GM12878 (cell line): ENCODE measurements around the gene GET3.

Experiments used
- ATF2 ChIP-seq: IDR thresholded peaks from 2 replicates; pipeline ENCODE4 v1.6.1; 2012; ENCODE audit warnings: low read length, inconsistent platforms
- EZH2 ChIP-seq: IDR thresholded peaks from 2 replicates; pipeline ENCODE4 v1.6.1; 2012; ENCODE audit warnings: low read depth, mild to moderate bottlenecking, control low read depth, inconsistent platforms, low read length, borderline replicate concordance; ENCODE audit not compliant: control insufficient read depth
- HDAC2 ChIP-seq: fragments of 200-600 bp; sonication (generic); IDR thresholded peaks from 2 replicates; pipeline ENCODE4 v1.6.1; 2017
- HDGF ChIP-seq: fragments of 450-650 bp; IDR thresholded peaks from 2 replicates; pipeline ENCODE4 v1.6.1; 2016; ENCODE audit warnings: antibody characterized with exemption
- NRF1 ChIP-seq: conservative IDR thresholded peaks from 2 replicates; pipeline ENCODE4 v1.6.1; 2011; ENCODE audit warnings: mild to moderate bottlenecking, low read depth, low read length, improper control_type of control experiment
- POLR2A ChIP-seq: IDR thresholded peaks from 2 replicates; pipeline ENCODE4 v1.6.1; 2011; ENCODE audit warnings: low read depth, mild to moderate bottlenecking, low read length
- POLR2AphosphoS5 ChIP-seq: IDR thresholded peaks from 2 replicates; pipeline ENCODE4 v1.6.1; 2011; ENCODE audit warnings: mild to moderate bottlenecking, low read length, inconsistent platforms
- TCF3 ChIP-seq: IDR thresholded peaks from 2 replicates; pipeline ENCODE4 v1.6.1; 2012; ENCODE audit warnings: low read depth, mild to moderate bottlenecking, low read length, borderline replicate concordance; ENCODE audit not compliant: insufficient read depth
- ZBED1 ChIP-seq: IDR thresholded peaks from 2 replicates; pipeline ENCODE4 v1.6.1; 2016; ENCODE audit warnings: borderline replicate concordance
- TF ChIP-seq, protein P1 (sequence below), 3 experiments: IDR thresholded peaks in 2 of 3; conservative IDR thresholded peaks in 1 of 3; 2 replicates each; pipeline ENCODE4 v1.5.1; 2011; ENCODE audit warnings: low read depth in 3 of 3, low read length in 3 of 3, mild to moderate bottlenecking in 3 of 3, control low read depth in 2 of 3, moderate library complexity in 2 of 3, inconsistent platforms in 1 of 3, mixed read lengths in 1 of 3; ENCODE audit not compliant: control insufficient read depth in 2 of 3, insufficient read depth in 1 of 3; ENCODE audit errors: extremely low read depth in 1 of 3
- TF ChIP-seq, protein P2 (sequence below): fragments of 450-650 bp; IDR thresholded peaks from 2 replicates; pipeline ENCODE4 v1.6.1; 2017; ENCODE audit warnings: mild to moderate bottlenecking, moderate library complexity

DNA sequence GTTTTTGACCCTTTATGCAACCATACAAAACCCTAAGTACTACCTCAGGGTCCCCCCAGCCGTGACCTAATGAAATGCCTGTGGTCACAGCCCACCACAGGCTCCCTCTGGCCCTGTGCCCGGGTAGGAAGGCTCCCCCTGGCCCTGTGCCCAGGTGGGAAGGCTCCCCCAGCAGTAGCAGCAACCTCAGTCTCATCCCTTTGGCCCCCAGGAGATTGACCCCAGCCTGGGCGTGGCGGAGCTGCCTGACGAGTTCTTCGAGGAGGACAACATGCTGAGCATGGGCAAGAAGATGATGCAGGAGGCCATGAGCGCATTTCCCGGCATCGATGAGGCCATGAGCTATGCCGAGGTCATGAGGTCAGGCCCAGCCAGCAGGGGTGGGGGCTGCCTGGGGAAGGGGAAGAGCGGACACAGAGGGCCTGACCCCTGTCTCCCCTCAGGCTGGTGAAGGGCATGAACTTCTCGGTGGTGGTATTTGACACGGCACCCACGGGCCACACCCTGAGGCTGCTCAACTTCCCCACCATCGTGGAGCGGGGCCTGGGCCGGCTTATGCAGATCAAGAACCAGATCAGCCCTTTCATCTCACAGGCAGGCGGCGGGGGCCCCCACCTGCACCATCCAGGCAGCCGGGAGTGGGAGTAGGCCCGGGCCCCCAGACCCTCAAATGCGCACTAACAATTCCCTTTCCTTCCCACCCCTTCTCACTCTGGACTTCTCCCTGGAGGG is 8.0 kb downstream of the GET3 start:
- TF ChIP-seq POLR2A: no peak
- no peak for TF ChIP-seq NRF1
- TF ChIP-seq ZBED1: no peak
- no peak for TF ChIP-seq ATF2
- TF ChIP-seq, protein P1, sequence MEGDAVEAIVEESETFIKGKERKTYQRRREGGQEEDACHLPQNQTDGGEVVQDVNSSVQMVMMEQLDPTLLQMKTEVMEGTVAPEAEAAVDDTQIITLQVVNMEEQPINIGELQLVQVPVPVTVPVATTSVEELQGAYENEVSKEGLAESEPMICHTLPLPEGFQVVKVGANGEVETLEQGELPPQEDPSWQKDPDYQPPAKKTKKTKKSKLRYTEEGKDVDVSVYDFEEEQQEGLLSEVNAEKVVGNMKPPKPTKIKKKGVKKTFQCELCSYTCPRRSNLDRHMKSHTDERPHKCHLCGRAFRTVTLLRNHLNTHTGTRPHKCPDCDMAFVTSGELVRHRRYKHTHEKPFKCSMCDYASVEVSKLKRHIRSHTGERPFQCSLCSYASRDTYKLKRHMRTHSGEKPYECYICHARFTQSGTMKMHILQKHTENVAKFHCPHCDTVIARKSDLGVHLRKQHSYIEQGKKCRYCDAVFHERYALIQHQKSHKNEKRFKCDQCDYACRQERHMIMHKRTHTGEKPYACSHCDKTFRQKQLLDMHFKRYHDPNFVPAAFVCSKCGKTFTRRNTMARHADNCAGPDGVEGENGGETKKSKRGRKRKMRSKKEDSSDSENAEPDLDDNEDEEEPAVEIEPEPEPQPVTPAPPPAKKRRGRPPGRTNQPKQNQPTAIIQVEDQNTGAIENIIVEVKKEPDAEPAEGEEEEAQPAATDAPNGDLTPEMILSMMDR (IDR thresholded peaks at IDR 0.05 in 2 of 3, conservative IDR thresholded peaks at IDR 0.05 in 1 of 3; ENCODE audit: control insufficient read depth in 2 of 3, extremely low read depth in 1 of 3, insufficient read depth in 1 of 3, low read depth in 3 of 3, low read length in 3 of 3): no peak
- TF ChIP-seq, protein P2, sequence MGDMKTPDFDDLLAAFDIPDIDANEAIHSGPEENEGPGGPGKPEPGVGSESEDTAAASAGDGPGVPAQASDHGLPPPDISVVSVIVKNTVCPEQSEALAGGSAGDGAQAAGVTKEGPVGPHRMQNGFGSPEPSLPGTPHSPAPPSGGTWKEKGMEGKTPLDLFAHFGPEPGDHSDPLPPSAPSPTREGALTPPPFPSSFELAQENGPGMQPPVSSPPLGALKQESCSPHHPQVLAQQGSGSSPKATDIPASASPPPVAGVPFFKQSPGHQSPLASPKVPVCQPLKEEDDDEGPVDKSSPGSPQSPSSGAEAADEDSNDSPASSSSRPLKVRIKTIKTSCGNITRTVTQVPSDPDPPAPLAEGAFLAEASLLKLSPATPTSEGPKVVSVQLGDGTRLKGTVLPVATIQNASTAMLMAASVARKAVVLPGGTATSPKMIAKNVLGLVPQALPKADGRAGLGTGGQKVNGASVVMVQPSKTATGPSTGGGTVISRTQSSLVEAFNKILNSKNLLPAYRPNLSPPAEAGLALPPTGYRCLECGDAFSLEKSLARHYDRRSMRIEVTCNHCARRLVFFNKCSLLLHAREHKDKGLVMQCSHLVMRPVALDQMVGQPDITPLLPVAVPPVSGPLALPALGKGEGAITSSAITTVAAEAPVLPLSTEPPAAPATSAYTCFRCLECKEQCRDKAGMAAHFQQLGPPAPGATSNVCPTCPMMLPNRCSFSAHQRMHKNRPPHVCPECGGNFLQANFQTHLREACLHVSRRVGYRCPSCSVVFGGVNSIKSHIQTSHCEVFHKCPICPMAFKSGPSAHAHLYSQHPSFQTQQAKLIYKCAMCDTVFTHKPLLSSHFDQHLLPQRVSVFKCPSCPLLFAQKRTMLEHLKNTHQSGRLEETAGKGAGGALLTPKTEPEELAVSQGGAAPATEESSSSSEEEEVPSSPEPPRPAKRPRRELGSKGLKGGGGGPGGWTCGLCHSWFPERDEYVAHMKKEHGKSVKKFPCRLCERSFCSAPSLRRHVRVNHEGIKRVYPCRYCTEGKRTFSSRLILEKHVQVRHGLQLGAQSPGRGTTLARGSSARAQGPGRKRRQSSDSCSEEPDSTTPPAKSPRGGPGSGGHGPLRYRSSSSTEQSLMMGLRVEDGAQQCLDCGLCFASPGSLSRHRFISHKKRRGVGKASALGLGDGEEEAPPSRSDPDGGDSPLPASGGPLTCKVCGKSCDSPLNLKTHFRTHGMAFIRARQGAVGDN: no peak
- no peak for TF ChIP-seq HDGF
- no peak for TF ChIP-seq TCF3
- no peak for TF ChIP-seq POLR2AphosphoS5
- TF ChIP-seq EZH2: no peak
- TF ChIP-seq HDAC2: no peak
